Naive thymus-derived CD4-positive, alpha-beta T cell (primary cell): ENCODE data around the gene YIPF3. TPM values are rescaled to one million over a fixed set of nuclear protein-coding genes. Genes with fewer than 3 reads are reported as not detected.

Source experiments
- ATAC-seq: fragments of 150-1000 bp; cut with Tn5 transposase; 2 replicates; pipeline ENCODE4 v1.10.0; 2021; ENCODE audit warnings: mild to moderate bottlenecking, moderate library complexity
- CTCF ChIA-PET: fragments of 350-600 bp; sonication (Branson Sonifier 250); formaldehyde crosslinking; loops from one replicate; lab custom pipeline; 2021; ENCODE audit warnings: antibody characterized with exemption; lab: Charles Lee
- POLR2A ChIA-PET: fragments of 350-600 bp; sonication (Branson Sonifier 250); formaldehyde crosslinking; loops from one replicate; lab custom pipeline; 2021; ENCODE audit warnings: antibody characterized with exemption, inconsistent platforms; lab: Charles Lee
- DNase-seq, 9 donors: peaks; one replicate each; pipeline versions ENCODE4 v3.0.0 to v3.0.0-alpha.2; 2020 to 2022; ENCODE audit warnings: mixed read lengths in 1 of 9
- H3K27ac ChIP-seq: one replicate; pipeline ENCODE4 v1.7.0; 2013; ENCODE audit warnings: mild to moderate bottlenecking, low read depth, low read length, moderate library complexity
- H3K27me3 ChIP-seq, 2 donors: one replicate each; pipeline ENCODE4 v1.7.0; 2013; ENCODE audit warnings: low read length in 2 of 2, mild to moderate bottlenecking in 2 of 2, moderate library complexity in 2 of 2; ENCODE audit not compliant: control insufficient read depth in 2 of 2, insufficient read depth in 2 of 2
- H3K36me3 ChIP-seq, 3 experiments: 1 replicate in 2 of 3; 2 replicates in 1 of 3; pipeline ENCODE4 v1.7.0; 2013; ENCODE audit warnings: low read length in 3 of 3, mild to moderate bottlenecking in 3 of 3, moderate library complexity in 1 of 3; ENCODE audit not compliant: insufficient read depth in 3 of 3, control insufficient read depth in 2 of 3
- H3K4me1 ChIP-seq, 2 donors: one replicate each; pipeline ENCODE4 v1.7.0; 2013; ENCODE audit warnings: low read length in 2 of 2, mild to moderate bottlenecking in 2 of 2, moderate library complexity in 1 of 2; ENCODE audit not compliant: control insufficient read depth in 2 of 2, insufficient read depth in 2 of 2
- H3K4me3 ChIP-seq: 2 replicates; pipeline ENCODE4 v1.7.0; 2013; ENCODE audit warnings: mild to moderate bottlenecking, low read length
- H3K9me3 ChIP-seq, 3 experiments: 1 replicate in 2 of 3; 2 replicates in 1 of 3; pipeline ENCODE4 v1.7.0; 2013; ENCODE audit warnings: low read length in 3 of 3; ENCODE audit not compliant: control insufficient read depth in 2 of 3
- H3K27ac Mint-ChIP-seq, 9 donors: one replicate each; pipeline ENCODE4 v1.8.0; 2020 to 2022; ENCODE audit warnings: mixed read lengths in 9 of 9, mild to moderate bottlenecking in 8 of 9, moderate library complexity in 5 of 9, inconsistent platforms in 2 of 9
- H3K27me3 Mint-ChIP-seq, 5 donors: one replicate each; pipeline ENCODE4 v1.8.0; 2021 to 2022; ENCODE audit warnings: mixed read lengths in 5 of 5, mild to moderate bottlenecking in 1 of 5
- H3K36me3 Mint-ChIP-seq, 5 donors: one replicate each; pipeline ENCODE4 v1.8.0; 2020 to 2022; ENCODE audit warnings: mixed read lengths in 5 of 5, mild to moderate bottlenecking in 3 of 5, inconsistent platforms in 1 of 5
- H3K4me1 Mint-ChIP-seq, 7 donors: one replicate each; pipeline ENCODE4 v1.8.0; 2020 to 2022; ENCODE audit warnings: mixed read lengths in 7 of 7, mild to moderate bottlenecking in 3 of 7, inconsistent platforms in 1 of 7
- H3K4me3 Mint-ChIP-seq, 10 donors: one replicate each; pipeline ENCODE4 v1.8.0; 2020 to 2022; ENCODE audit warnings: mild to moderate bottlenecking in 10 of 10, mixed read lengths in 10 of 10, moderate library complexity in 6 of 10, inconsistent platforms in 2 of 10
- H3K9me3 Mint-ChIP-seq, 11 donors: one replicate each; pipeline ENCODE4 v1.8.0; 2020 to 2022; ENCODE audit warnings: mixed read lengths in 11 of 11, mild to moderate bottlenecking in 4 of 11, inconsistent platforms in 1 of 11, moderate library complexity in 1 of 11
- intact Hi-C, 2 donors: fragments of 100-400 bp; cut with micrococcal nuclease; formaldehyde crosslinking; loops; one replicate each; pipeline ENCODE4 v1.15.1; 2023
- polyA plus RNA-seq, 2 donors: library from polyadenylated mRNA; unstranded; fragments of 300-500 nt; fragmentation: Illumina TruSeq; gene quantifications; one replicate each; pipeline ENCODE4 v1.2.3, GENCODE V29; 2021
- total RNA-seq, 6 experiments: library from RNA in 5 of 6; stranded (reverse) in 5 of 6; gene quantifications; 1 replicate in 5 of 6; 2 replicates in 1 of 6; pipeline ENCODE4 v1.2.3 and lab custom pipeline; 2021 to 2026

Gene YIPF3
- total and polyA plus RNA-seq, 7 experiments from 2014 or later: 54.4 to 75.9 (median 68.3) TPM

GRCh38 chr6:43515808-43516207, 918 bp downstream of the YIPF3 start:
- H3K27me3 ChIP-seq: no peaks in the 10 kb centered on the region
- Mint-ChIP-seq H3K4me3 (no peak overlapping the region), H3K9me3 (no peaks in the 10 kb centered on the region), H3K27me3 (no peaks in the 10 kb centered on the region), H3K27ac (no peak overlapping the region), H3K4me1 (peaks cover 14 to 43% (median 33%) of the 10 kb centered on the region in 7 donors), H3K36me3 (peaks cover 0 to 44% (median 23%) of the 10 kb centered on the region in 5 donors)
- H3K27ac ChIP-seq: peak overlapping the region; percentile 96
- H3K4me3 ChIP-seq: peak overlapping the region; percentile 100
- H3K36me3 ChIP-seq: peaks cover 8 to 72% (median 36%) of the 10 kb centered on the region in 3 experiments
- CTCF ChIA-PET: interaction anchor here (6.4 kb wide), 1 partner anchor 9 kb away, joined by 35 read pairs; no protein-coding TSS in a partner anchor
- no peak for DNase-seq
- intact Hi-C loops: loop anchor here (2.0 to 10.0 kb wide), 10 partner anchors 39 to 1465 kb away; partner anchors contain the start of genes SRF (in 2 of the 2), CNPY3 (in 1 of the 2), CUL7 (in 1 of the 2) and DLK2 (in 1 of the 2)
- POLR2A ChIA-PET: interaction anchor here (0.9 to 4.1 kb wide), 6 partner anchors 9 to 1595 kb away, joined by 3 to 23 read pairs (median 6); partner anchors contain the start of genes ABCC10, BYSL, MED20 and PPP2R5D
- ATAC-seq: no peak
- H3K4me1 ChIP-seq: peaks cover 32 to 36% of the 10 kb centered on the region in 2 donors
- H3K9me3 ChIP-seq: no peaks in the 10 kb centered on the region

- no peak overlapping the region for H3K4me3 ChIP-seq
- Mint-ChIP-seq H3K27ac (peak overlapping the region in 3 of 9 donors; percentile 2 to 26 (median 9)), H3K4me3 (peak overlapping the region in 4 of 10 donors; percentile 3 to 80 (median 50)), H3K36me3 (peaks cover 0 to 38% (median 23%) of the 10 kb centered on the region in 5 donors), H3K27me3 (peaks cover 15 to 22% (median 19%) of the 10 kb centered on the region in 5 donors), H3K9me3 (peaks cover 0 to 1% (median 0%) of the 10 kb centered on the region in 11 donors), H3K4me1 (peaks cover 28 to 62% (median 48%) of the 10 kb centered on the region in 7 donors)
- H3K27ac ChIP-seq: no peak overlapping the region
- intact Hi-C loops: loop anchor here in 1 of 2 donors (10.0 kb wide), 1 partner anchor 457 kb away; the partner anchor contains the start of genes CUL7, KLC4 and MRPL2
- H3K4me1 ChIP-seq: peaks cover 20 to 27% of the 10 kb centered on the region in 2 donors
- ATAC-seq (no peak), DNase-seq (no peak)
- ChIA-PET POLR2A (interaction anchor here (0.9 to 1.3 kb wide), 2 partner anchors 11 to 18 kb away, joined by 3 to 5 read pairs; no protein-coding TSS in a partner anchor), CTCF (no interaction called here)
- no peaks in the 10 kb centered on the region for H3K9me3 ChIP-seq
- H3K36me3 ChIP-seq: peaks cover 3 to 52% (median 19%) of the 10 kb centered on the region in 3 experiments
- peaks cover 0 to 9% of the 10 kb centered on the region in 2 donors for H3K27me3 ChIP-seq
Observed at GRCh38 chr6:43511824-43512415, 4.8 kb downstream of the YIPF3 start.

GRCh38 chr6:43510827-43511163, 5.9 kb downstream of the YIPF3 start:
- Mint-ChIP-seq H3K4me3 (peak overlapping the region in 9 of 10 donors; percentile 55 to 85 (median 63)), H3K4me1 (peaks cover 27 to 58% (median 41%) of the 10 kb centered on the region in 7 donors), H3K27ac (no peak overlapping the region), H3K36me3 (peaks cover 0 to 34% (median 23%) of the 10 kb centered on the region in 5 donors), H3K27me3 (peaks cover 15 to 22% (median 19%) of the 10 kb centered on the region in 5 donors), H3K9me3 (peaks cover 0 to 1% (median 0%) of the 10 kb centered on the region in 11 donors)
- DNase-seq (no peak), ATAC-seq (no peak)
- Histone ChIP-seq H3K36me3 (peaks cover 3 to 45% (median 19%) of the 10 kb centered on the region in 3 experiments), H3K4me3 (peak overlapping the region; percentile 37), H3K27ac (no peak overlapping the region), H3K9me3 (no peaks in the 10 kb centered on the region), H3K4me1 (peaks cover 16 to 20% of the 10 kb centered on the region in 2 donors), H3K27me3 (peaks cover 0 to 9% of the 10 kb centered on the region in 2 donors)
- POLR2A ChIA-PET: interaction anchor here (0.9 to 1.3 kb wide), 2 partner anchors 10 to 17 kb away, joined by 3 to 5 read pairs; no protein-coding TSS in a partner anchor
- intact Hi-C loops: loop anchor here in 1 of 2 donors (10.0 kb wide), 1 partner anchor 456 kb away; the partner anchor contains the start of genes CUL7, KLC4 and MRPL2
- CTCF ChIA-PET: no interaction called here

- Histone ChIP-seq H3K36me3 (peaks cover 3 to 44% (median 19%) of the 10 kb centered on the region in 3 experiments), H3K27me3 (peaks cover 0 to 9% of the 10 kb centered on the region in 2 donors), H3K4me1 (peaks cover 10 to 14% of the 10 kb centered on the region in 2 donors), H3K4me3 (peak within 1 kb of the TSS; percentile 37), H3K27ac (peak within 1 kb of the TSS; percentile 41), H3K9me3 (no peaks in the 10 kb centered on the region)
- Mint-ChIP-seq H3K27ac (peak within 1 kb of the TSS in 7 of 9 donors; percentile 1 to 76 (median 70)), H3K27me3 (peaks cover 15 to 22% (median 19%) of the 10 kb centered on the region in 5 donors), H3K4me3 (peak within 1 kb of the TSS; percentile 76 to 94 (median 84)), H3K4me1 (peaks cover 21 to 52% (median 35%) of the 10 kb centered on the region in 7 donors), H3K9me3 (peaks cover 0 to 1% (median 0%) of the 10 kb centered on the region in 11 donors), H3K36me3 (peaks cover 0 to 31% (median 22%) of the 10 kb centered on the region in 5 donors)
- ChIA-PET POLR2A (interaction anchor here (0.9 to 1.3 kb wide), 4 partner anchors 16 to 581 kb away, joined by 3 read pairs; partner anchors contain the start of genes CNPY3, TJAP1 and ZNF318), CTCF (no interaction called here)
- peak; percentile 54 to 90 (median 68) for DNase-seq
- intact Hi-C loops: loop anchor here (5.0 to 10.0 kb wide), 2 partner anchors 143 to 455 kb away; partner anchors contain the start of genes ZNF318 (in 2 of the 2), CUL7 (in 1 of the 2), KLC4 (in 1 of the 2) and MRPL2 (in 1 of the 2)
- peak; percentile 82 for ATAC-seq
Observed at GRCh38 chr6:43509984-43510826, 6.5 kb downstream of the YIPF3 start, which contains the start of gene LRRC73. Gene LRRC73 (minus strand): TSS chr6:43510346. CDS start chr6:43509785, 561 bp downstream.

GRCh38 chr6:43509142-43509983, 7.4 kb downstream of the YIPF3 start:
- peaks cover 15 to 22% (median 19%) of the 10 kb centered on the region in 5 donors for H3K27me3 Mint-ChIP-seq
- ATAC-seq (no peak), DNase-seq (no peak)
- Histone ChIP-seq H3K27me3 (peaks cover 0 to 9% of the 10 kb centered on the region in 2 donors), H3K4me1 (peaks cover 2 to 6% of the 10 kb centered on the region in 2 donors), H3K36me3 (peaks cover 1 to 47% (median 19%) of the 10 kb centered on the region in 3 experiments), H3K27ac (peak overlapping the region; percentile 41), H3K4me3 (no peak overlapping the region), H3K9me3 (no peaks in the 10 kb centered on the region)
- H3K4me1 Mint-ChIP-seq: peaks cover 13 to 44% (median 32%) of the 10 kb centered on the region in 7 donors
- H3K4me3 Mint-ChIP-seq: peak overlapping the region; percentile 76 to 94 (median 84)
- POLR2A ChIA-PET: interaction anchor here (0.9 to 1.1 kb wide), 3 partner anchors 32 to 580 kb away, joined by 3 read pairs; partner anchors contain the start of genes CNPY3, TJAP1 and ZNF318
- H3K27ac Mint-ChIP-seq: peak overlapping the region in 7 of 9 donors; percentile 1 to 76 (median 70)
- intact Hi-C loops: loop anchor here (5.0 kb wide), 1 partner anchor 142 kb away; the partner anchor contains the start of gene ZNF318 (in 2 of the 2)
- CTCF ChIA-PET: interaction anchor here (0.9 kb wide), 1 partner anchor 17 kb away, joined by 3 read pairs; no protein-coding TSS in a partner anchor
- H3K36me3 Mint-ChIP-seq: peaks cover 0 to 28% (median 15%) of the 10 kb centered on the region in 5 donors
- H3K9me3 Mint-ChIP-seq: peaks cover 0 to 1% (median 0%) of the 10 kb centered on the region in 11 donors
